ENCODE measurements around the gene TFCP2.

Gene TFCP2

DNA sequence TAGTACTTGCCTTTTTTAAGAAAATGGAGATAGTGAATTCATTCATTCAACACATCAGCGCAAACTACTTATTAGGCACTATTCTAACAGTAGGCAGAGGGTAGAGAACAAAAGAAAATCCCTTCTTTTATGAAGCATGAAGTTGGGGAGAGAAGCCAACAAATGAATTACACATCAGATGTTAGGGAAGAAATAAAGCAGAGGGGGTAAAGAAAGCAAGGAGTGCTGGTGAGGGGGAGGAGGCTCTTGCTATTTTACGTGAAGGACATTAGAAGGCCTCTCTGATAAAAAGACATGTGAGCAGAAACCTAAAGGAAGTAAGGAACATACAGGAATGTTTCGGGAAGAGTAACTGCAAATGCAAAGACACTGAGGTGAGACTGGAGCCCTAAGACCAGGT lies 22.2 kb downstream of the TFCP2 start:
- DNase-seq (ENCODE audit: low spot score): no peak

DNA sequence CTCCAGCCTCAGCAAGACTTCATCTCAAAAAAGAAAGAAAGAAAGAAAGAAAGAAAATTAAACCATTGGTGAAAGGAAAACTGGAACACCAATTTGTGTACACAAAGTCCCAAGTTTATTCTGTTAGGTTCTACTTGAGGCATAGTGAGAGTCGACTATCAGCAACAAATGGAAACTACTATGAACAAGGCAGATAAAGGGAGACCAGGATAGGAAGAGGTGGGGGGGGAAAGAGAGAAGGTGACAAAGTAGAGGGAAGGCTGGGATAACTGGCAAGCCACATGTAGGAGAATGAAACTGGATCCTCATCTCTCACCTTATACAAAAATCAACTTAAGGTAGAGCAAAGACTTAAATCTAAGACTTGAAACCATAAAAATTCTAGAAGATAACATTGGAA lies 25.6 kb downstream of the TFCP2 start:
- DNase-seq (ENCODE audit: low spot score): no peak

DNA sequence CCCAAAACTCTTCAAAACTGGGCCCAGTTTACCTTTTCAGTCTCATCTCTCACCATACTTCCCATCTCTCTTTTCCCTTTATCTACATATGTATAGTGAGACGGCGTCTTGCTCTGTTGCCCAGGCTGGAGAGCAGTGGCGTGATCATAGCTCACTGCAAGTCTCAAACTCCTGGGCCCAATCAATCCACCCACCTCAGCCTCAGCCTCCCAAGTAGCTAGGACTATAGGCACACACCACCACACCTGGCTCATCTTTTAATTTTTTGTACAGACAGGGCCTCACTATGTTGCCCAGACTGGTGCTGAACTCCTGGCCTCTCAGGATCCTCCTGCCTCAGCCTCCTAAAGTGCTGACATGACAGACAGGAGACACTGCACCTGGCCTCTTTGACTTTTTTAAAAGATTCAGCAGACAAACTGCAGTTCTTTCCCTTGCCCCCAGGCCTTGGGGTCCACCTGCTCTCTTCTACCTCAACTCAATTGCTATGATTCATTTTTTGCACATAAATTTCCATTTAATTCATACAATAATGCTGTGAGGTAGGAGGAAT lies 33.6 kb downstream of the TFCP2 start:
- DNase-seq (ENCODE audit: low spot score): no peak

DNA sequence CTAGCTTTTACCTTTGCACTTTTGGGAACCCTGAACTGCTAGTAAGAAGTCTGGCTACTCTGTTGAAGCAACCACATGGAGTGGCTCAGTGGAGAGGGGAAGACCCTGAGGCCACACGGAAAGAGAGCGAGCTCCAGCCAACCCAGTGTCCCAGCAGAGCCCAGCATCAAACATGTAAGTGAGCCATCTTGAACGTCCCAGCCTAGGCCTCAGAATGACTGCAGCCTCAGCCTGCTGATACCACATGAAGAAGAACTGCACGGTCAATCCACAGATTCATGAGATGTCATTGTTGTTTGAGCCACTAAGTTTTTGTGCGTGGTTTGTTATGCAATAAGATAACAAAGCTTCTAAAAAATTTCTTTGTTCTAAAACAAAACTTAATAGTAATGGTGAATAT lies 40.2 kb downstream of the TFCP2 start:
- no peak for DNase-seq (ENCODE audit: low spot score)

DNA sequence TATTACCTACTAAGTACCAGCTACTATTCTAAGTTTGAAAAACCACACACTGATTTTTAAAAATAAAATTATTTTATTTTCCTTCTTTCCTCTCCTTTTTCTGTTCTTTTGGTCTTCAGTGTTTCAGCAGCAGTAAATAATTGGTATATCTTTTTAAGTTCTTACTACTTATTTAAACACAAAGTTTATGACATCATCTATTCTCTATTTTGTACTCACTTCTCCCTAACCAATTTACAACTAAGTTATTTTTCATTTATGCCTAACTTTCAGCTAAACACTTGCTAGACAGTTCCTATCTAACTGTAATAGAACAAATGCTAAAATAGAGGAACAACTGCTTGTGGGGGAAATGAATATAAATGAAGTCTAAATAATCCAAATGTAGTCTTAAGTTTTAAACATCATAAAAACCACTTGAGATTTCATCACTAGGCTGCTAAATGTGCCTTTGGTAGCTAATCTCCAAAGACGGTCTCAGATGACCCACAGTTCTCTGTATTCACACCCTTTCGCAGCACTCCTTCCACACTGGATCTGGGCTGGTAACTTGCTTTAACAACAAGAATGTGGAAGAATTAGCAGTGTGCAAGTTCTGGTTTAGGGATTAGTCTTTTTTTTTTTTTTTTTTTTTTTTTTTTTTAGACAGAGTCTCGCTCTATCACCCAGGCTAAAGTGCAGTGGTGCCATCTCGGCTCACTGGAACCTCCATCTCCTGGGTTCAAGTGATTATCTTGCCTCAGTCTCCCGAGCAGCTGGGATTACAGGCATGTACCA lies 41.0 kb downstream of the TFCP2 start:
- no peak for DNase-seq (ENCODE audit: low spot score)

DNA sequence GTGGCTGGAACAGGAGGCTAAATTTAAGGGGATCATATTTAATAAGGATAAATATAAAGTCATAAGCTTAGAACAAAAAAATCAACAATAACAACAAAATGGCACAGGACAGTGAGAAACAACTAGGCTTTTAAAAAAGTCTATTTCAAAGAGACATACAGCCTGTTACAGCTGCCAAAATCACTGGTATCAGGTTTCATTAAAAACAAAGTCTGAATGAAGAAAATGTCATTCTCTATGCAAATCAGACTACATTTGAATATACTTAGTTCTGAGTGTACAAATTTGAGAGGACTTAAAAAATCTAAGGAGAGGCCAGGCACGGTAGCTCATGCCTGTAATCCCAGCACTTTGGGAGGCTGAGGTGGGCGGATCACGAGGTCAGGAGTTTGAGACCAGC lies 44.0 kb downstream of the TFCP2 start:
- no peak for DNase-seq (ENCODE audit: low spot score)

DNA sequence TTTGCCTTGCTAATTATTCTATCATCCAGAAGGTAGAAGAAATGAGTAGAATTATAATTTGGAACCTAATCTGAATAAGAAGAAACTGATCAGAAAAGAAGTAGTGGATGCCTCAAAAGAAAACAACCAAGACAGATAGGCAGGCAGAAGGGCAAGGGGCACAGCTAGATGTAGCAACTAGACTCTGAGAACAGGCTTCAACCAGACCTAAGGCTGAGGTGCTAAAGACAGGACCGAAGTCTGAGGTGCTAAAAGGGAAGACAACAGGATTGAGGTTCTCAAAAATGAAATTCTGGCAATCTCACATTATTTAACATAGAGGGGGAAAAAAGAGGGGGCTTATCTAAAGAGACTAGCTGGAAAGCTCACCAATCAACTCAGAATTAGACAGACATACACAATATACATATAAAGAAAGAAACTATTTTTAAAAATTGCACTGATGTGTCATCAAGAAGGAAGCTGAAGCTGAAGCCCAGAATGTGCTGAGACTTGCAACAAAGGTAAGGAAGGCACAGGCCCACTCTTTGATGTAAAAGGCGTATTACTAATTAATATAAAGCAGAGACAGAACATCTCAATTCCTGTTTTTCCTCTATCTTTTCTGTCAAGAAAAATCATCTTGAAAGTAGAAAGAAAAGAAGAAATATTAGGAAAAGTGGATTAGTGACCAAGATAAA lies 45.7 kb downstream of the TFCP2 start:
- no peak for DNase-seq (ENCODE audit: low spot score)

DNA sequence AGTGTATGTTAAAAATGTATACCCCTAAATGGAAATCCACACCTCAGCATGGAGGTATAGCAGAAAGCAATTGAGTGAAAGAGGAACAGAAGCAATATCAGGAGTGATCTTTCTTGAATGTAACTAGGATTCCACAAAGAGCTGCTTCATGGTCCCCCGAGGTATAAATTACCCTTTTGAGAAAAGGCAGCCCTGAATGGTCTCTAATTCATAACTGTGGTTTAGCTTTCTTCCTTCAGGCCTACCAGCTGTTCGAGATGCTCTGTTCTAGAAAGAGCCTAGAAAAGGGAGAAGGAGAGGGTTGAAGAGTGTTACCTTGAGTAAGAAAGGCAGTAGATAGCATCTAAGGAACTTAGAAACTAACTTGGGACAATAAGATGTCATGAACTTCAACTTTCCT lies 46.6 kb downstream of the TFCP2 start:
- no peak for DNase-seq (ENCODE audit: low spot score)

DNA sequence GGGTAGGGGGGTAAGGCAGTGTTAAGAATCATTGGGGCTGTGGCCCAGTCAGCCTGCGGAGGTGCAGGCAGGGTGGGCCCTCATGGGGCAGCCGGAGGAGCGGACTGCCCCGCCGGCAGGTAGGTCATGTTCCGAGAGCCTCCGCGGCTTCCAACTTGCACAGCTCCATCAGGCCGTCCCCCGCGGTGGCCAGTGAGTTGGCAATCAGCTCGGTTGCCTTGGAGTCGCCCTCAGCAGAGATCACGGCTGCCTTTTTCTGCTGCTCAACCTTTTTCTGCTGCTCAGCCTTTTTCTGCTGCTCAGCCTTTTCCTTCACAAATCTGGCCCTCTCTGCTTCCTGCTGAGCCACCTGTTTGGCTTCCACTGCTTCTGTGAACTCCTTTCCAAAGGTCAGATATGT lies 48.4 kb downstream of the TFCP2 start:
- DNase-seq (ENCODE audit: low spot score): no peak

DNA sequence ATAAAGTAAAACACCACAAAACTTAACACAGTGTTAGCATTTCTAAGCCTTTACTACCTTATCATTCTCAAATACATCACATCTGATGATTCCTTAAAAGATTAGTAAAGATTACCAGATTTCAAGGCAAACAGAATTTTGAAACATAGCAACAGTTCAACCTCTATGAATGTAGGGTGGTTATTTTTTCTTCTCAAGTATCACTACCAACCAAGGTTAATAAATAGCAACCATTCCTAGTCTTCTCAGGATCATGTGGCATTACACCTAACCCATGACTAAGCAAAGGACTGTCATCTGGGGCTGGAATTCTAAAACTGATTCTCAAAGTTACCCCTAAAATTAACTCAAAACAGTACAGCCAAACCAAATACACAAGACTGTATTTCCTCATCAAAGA lies 50.1 kb downstream of the TFCP2 start:
- no peak for DNase-seq (ENCODE audit: low spot score)

DNA sequence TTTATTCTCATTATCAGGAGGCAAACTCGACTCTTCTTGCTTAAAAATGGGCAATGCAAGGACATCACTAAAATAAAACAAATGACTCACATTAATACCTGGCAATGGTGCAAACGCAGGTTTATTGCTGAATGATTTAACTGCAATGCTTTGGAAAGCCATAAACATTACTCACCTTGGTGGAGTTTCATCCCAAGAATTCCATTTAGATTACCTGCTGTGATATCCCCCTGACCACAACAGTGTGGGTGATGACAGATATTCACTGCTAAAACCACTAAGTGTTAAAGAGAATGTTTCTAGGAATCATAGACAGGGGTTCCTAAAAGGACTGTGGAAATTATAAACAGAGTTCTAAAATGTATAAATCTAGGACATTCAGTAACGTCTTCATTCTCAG lies 54.2 kb downstream of the TFCP2 start:
- DNase-seq (ENCODE audit: low spot score): no peak

DNA sequence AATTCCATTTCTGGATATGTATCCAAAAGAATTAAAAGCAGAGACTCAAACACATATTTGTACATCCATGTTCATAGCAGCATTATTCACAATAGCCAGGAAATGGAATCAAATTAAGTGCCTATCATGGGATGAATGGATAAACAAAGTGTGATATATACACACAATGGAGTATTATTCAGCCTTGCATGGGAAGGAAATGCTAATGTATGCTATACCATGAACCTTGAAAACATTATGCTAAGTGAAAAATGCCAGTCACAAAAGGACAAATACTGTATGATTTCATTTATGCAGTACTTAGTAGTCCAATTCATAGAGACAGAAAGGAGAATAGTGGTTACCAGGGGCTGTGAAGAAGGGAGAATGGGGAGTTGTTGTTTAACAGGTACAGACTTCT lies 57.4 kb downstream of the TFCP2 start:
- no peak for DNase-seq (ENCODE audit: low spot score)

DNA sequence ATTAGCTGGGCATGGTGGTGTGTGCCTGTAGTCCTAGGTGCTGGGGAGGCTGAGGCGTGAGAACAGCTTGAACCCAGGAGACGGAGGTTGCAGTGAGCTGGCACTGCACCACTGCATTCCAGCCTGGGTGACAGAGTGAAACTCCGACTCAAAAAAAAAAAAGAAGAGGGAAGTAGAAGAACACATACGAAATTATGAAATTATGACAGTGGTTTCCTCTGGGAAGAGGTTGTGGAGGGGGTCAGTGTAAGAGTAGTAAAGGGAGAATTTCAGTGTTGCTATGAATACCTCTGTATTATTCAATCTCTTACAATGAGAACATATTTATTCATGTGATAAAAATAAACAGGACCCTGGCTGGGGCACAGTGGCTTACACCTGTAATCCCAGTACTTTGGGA lies 64.8 kb downstream of the TFCP2 start:
- DNase-seq (ENCODE audit: low spot score): no peak

DNA sequence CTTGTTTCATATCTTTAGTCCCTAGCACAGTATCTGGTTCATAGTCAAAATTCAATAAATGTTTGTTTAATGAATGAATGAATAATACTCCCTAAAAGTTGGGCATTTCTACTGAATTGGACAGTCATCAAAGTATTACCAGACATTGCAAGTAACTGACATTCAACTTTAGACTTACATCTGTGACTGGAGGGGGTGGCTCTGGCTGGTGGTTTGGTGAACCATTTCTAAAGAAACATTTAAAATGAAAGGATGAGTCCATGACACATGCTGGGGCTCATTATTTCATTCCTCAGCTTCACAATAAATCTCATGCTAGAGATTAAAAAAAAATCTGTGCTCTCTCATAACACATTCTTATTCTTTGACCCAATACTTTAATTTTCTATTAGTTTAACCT lies 69.0 kb downstream of the TFCP2 start:
- no peak for DNase-seq (ENCODE audit: low spot score)

DNA sequence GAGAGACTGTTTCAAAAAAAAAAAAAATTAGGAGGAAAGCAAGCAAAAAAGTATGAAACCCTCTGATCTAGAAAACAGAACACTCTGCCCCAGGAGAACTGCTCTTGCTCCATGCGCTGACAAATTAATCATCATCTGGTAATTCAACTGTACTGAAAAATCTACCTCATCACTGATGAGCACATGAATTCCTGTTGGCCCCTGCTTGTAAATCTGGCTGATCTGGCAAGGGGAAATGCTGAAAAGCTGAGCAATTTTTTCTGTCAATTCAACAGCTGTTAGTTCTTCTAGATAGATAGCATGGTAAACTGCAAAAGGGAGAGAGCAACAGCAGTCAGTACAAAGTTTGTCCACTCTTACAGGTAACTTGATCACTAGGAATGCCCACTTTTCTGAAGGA lies 74.3 kb downstream of the TFCP2 start:
- no peak for DNase-seq (ENCODE audit: low spot score)

DNA sequence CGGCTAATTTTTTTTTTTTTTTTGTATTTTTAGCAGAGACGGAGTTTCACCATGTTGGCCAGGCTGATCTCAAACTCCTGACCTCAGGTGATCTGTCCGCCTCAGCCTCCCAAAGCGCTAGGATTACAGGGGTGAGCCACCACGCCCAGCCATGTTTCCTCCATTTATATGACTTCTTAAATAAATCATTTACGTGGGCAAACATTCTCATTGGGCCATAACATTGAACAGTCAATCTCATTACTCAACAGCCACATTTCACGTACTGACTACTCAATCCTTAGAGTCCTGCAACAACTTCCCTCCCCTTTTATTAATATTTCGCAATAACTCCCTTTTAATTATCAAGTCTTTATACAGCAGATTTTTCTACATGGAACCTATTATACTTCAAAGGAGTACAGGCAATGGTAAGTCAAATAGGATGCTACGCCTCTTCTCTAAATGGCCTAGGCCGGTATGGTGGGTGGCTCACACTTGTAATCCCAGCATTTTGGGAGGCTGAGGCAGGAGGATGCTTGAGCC lies 82.2 kb downstream of the TFCP2 start:
- no peak for DNase-seq (ENCODE audit: low spot score)

DNA sequence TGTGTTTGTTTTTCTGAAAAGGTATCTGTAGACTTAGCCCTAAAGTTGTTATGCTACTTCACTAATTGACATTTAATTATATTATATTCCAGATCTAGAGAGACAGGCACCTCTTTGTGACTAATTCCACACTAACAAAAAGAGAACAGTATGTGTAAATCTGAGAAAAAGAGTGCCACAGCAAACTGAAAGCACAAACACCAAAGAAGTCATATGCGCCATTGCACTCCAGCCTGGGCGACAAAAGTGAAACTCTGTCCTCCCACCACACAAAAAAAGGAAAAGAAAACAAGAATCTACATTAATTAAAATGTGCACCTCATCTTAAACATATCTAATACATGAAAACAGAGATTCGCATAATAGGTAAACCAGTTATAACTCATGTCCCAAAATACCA lies 85.1 kb downstream of the TFCP2 start:
- DNase-seq (ENCODE audit: low spot score): no peak

DNA sequence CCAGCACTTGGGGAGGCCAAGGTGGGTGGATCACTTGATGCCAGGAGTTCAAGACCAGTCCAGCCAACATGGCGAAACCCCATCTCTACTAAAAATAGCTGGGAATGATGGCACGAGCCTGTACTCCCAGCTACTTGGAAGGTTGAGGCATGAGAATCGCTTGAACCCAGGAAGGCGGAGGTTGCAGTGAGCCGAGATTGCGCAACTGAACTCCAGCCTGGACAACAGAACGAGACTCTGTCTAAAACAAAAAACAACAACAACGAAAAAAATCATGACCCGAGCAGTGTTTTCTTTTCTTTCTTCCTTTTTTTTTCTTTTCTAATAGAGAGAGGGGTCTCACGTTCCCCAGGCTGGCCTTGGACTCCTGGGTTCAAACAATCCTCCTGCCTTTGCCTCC lies 86.0 kb downstream of the TFCP2 start:
- no peak for DNase-seq (ENCODE audit: low spot score)

DNA sequence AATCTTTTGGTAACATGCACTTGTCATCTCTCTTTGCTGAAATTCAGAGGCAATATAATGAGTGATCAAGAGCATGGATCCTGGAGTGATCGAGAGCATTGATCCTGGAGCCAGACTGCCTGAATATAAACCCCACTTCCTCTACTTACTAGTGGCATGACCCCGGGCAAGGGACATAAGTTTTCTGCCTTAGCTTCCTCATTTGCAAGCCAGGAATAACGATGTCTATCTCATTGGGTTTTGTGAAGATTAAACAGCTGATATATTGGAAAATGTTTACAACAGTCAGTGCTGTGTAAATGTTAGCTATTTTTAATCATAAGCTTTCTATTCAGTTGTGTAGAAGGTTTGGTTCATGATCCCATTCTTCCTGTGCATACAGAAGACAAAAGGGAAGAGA lies 87.2 kb downstream of the TFCP2 start:
- DNase-seq (ENCODE audit: low spot score): no peak

DNA sequence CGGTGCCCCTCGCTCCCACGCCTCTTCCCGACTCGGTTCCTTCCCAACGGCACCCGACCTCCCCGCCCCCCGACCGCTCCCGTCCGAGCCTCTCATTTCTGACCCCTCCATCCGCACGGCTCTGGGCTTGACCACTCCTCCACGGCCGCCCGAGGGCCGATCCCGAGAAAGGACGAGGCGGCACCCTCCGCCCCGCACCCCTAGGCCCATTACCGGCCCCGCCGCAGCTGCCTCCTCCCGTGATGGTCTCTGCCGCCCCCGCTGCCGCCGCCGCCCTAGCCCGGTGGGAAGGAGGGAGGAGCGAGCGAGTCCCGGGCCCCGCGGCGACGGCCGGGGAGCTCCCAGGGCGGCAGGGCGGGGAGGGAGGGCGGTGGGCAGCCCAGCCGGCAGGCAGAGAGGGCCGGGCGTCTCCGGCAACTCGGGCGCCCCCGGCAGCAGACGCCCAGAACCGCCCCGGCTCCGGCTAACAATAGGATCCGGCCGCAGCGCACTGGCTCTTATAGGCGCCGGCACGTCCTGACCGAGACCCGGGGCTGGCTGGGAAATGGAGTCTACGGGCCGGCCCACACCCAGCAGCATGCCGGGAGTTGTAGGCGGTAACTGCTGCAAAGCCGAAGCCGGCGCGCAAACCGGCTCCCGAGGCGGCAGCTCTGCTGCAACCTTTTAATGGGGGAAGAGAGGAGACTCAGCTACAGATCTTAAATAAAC lies 89.7 kb downstream of the TFCP2 start, which contains the start of gene CSRNP2:
TSS of gene CSRNP2 (minus strand) at position 471 of the 708 bp plus-strand sequence. CDS start 7,035 bp downstream, outside the sequence.
- DNase-seq (ENCODE audit: low spot score): peak; percentile 95

DNA sequence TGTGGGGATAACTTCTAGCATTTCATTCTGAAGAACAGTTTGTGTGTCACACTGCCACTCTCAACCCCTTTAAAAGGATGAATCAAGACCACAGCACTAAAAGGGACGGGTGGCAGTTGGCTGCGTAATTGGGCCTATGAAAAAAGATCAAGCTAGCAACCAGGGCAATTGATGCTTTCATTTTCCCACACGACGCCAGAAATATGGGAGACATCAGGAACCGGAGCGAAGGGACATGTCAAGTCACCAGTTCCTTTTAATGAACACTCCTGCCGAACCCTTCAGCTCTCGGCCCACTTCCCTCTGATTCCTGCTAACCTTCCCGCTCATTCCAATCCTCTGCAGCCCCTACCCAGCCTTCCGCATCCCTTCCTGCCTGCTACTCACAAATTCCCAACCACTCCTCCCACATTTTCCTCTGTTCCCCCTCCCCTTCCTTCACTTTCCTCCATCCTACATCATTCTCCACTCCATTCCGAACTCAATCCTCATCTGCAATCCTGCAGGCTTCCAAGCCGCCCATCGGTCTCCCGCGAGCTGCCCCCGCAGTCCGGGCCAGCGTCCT lies 90.3 kb downstream of the TFCP2 start:
- DNase-seq (ENCODE audit: low spot score): peak; percentile 41

DNA sequence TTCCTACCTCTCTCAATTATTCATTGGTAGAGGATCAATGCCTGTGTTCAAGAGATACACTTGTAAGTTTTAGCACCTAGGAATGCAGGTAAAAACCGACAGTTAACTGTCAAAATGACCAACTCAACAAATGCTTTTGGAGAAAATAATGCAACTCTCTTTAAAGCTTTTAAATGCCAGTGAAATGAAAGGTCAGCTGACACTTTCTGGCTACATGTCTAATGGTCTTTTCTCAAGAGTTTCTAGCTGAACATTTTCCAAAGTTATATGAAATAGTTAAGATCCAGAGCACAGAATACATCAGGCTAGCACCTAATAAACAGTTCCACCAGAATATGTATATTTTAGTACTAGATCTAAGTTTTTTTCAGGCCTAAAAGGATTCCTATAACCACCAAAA lies 91.5 kb downstream of the TFCP2 start:
- DNase-seq (ENCODE audit: low spot score): no peak
